NB4 (cell line): Measurements from ENCODE around the gene METTL14.

Source experiments
- MYC ChIP-seq: IDR thresholded peaks from 2 replicates; pipeline ENCODE4 v1.6.1; 2011; ENCODE audit warnings: low read depth, low read length
- POLR2A ChIP-seq: IDR thresholded peaks from 2 replicates; pipeline ENCODE4 v1.6.1; 2011; ENCODE audit warnings: mild to moderate bottlenecking; ENCODE audit not compliant: insufficient read length; ENCODE audit errors: extremely low read depth
- TF ChIP-seq, protein P1 (sequence below): IDR thresholded peaks from one replicate; pipeline ENCODE4 v1.5.1; 2012; ENCODE audit warnings: low read depth, low read length
- TF ChIP-seq, protein P2 (sequence below): IDR thresholded peaks from 2 replicates; pipeline ENCODE4 v1.6.1; 2011; ENCODE audit warnings: low read depth, low read length

DNA sequence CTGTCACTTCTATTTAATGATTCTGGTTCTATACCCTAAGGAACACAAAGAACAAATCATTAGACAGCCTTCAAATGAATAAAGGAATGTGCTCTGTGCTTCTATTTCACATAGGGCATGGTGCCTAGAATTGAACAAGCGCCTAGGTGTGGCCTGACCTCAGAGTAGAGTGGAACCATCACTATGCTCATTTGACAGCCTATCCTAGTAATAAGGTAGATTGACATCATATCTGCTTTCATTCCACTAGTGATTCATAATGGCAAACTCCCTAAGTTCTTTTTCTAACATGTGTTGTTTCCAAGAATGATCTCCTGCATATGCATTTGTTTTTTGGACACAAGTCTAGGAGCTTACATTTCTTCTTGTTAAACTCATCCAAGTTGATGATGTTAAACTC, 36.6 kb downstream of the METTL14 start:
- TF ChIP-seq, protein P1, sequence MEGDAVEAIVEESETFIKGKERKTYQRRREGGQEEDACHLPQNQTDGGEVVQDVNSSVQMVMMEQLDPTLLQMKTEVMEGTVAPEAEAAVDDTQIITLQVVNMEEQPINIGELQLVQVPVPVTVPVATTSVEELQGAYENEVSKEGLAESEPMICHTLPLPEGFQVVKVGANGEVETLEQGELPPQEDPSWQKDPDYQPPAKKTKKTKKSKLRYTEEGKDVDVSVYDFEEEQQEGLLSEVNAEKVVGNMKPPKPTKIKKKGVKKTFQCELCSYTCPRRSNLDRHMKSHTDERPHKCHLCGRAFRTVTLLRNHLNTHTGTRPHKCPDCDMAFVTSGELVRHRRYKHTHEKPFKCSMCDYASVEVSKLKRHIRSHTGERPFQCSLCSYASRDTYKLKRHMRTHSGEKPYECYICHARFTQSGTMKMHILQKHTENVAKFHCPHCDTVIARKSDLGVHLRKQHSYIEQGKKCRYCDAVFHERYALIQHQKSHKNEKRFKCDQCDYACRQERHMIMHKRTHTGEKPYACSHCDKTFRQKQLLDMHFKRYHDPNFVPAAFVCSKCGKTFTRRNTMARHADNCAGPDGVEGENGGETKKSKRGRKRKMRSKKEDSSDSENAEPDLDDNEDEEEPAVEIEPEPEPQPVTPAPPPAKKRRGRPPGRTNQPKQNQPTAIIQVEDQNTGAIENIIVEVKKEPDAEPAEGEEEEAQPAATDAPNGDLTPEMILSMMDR, result no peak
- TF ChIP-seq POLR2A (no peak), MYC (no peak)
- TF ChIP-seq, protein P2, sequence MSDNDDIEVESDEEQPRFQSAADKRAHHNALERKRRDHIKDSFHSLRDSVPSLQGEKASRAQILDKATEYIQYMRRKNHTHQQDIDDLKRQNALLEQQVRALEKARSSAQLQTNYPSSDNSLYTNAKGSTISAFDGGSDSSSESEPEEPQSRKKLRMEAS, result no peak
